Measurements from ENCODE around the gene CLTB. TPM values are rescaled to one million over a fixed set of nuclear protein-coding genes. Genes with fewer than 3 reads are reported as not detected.

CLTB gene
- polyA plus RNA-seq, 5 donors: 37.7 to 68.3 (median 45.7) TPM

GRCh38 chr5:176406436-176407052 is 9.8 kb downstream of the CLTB start:
- no peak for DNase-seq

DNA sequence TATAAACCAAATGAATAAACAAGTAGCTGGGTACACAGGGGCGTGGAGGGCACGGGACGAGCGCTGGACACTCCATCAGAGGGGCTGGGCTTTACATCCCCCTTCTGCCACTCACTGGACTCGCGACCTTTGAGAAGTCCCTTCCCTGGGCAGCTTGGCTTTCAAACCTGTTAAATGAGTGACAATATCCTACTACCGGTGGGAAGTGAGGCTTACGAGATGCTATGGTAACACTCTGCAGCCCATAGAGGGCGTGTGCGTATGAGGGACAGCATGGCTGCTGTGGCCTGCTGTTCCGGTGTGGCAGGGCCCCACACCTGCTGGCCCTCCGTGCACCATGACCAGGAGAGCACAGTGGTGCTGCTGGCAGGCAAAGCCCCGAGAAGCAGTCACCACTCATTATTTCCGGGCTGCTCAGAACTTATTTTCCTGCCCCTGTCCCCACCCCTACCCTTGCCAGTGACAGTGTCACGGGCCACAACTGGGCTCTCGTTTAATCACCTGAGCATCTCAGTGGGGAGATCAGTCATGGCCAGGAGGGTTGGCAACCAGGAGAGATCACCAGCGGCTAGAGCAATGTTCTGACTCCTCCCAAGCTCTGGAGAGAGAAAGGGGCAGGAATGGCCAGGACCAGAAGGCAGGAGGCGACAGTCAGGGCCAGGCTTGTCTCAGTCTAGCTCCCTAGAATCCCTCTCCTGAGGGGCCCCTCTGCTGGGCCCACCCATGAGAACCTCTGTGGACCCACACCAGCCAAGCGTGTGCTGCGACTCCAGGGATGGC is 10.5 kb downstream of the CLTB start:
- no peak for DNase-seq

- no peak for DNase-seq
Measured at GRCh38 chr5:176401281-176402205, 14.8 kb downstream of the CLTB start.

- DNase-seq: no peak
Measured at GRCh38 chr5:176400382-176401156, 15.8 kb downstream of the CLTB start.

DNA sequence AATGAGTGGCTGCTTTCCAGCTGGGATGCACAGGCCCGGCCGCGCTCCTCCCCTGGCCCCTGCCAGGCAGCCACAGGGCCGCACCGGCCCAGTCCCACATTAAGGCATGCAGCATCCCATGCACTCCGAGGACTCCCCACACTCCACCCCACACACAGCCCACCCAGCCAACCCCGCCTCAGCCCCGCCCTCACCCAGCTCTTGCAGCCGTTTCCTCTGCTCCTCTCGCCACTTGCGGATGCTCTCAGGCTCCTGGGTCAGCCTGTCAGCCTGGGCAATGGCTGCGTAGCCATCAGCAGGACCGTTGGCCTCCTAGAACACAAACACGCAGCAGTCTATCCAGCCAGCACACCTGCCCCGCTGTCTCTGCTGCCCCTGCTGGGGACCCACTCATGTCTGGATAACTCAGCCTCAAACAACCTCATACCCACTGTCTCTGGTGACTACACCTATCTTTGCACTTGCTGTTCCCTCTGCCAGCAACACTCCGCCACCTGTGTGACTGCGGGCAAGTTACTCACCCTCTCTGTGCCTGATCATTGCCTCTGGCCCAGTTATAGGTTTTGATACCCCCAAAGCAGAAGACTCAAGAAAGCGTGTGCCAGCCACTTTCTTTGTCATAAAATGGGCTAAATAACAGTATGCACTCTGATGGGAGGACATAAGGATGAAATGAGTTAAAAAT is 18.5 kb downstream of the CLTB start:
- DNase-seq: no peak

- DNase-seq: no peak
Measured at GRCh38 chr5:176396330-176396729, 20.0 kb downstream of the CLTB start.

- peak; percentile 70 for DNase-seq
Measured at GRCh38 chr5:176394881-176395675, 21.3 kb downstream of the CLTB start.

DNA sequence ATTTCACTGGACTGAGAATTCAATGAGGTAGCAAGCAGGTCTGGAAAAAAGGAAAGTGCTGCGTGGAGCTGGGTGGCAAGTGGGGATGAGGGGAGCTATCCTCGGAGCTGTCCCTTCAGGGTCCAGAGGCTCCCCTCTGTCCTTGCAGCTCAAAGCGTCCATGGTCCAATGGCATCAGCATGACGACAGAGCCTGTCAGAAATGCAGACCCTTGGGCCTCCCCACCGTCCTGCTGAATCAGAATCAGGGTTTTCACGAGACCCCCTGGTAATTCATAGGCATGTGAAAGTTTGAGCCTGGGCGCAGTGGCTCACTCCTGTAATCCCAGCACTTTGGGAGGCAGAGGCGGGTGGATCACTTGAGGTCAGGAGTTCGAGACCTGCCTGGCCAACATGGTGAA is 22.2 kb downstream of the CLTB start:
- DNase-seq: no peak

- no peak for DNase-seq
Measured at GRCh38 chr5:176392526-176392925, 23.8 kb downstream of the CLTB start.

GRCh38 chr5:176391999-176392398 is 24.3 kb downstream of the CLTB start:
- DNase-seq: no peak

- no peak for DNase-seq
Measured at GRCh38 chr5:176391479-176391878, 24.9 kb downstream of the CLTB start.

GRCh38 chr5:176389135-176390123 is 26.9 kb downstream of the CLTB start:
- DNase-seq: no peak

GRCh38 chr5:176388444-176389134 is 27.8 kb downstream of the CLTB start, which contains the start of the genes HIGD2A and NOP16:
Gene HIGD2A (plus strand): TSS chr5:176388751. CDS start chr5:176388820, 69 bp downstream.
Gene NOP16 (minus strand): TSS chr5:176388598. CDS start chr5:176388539, 59 bp downstream.
- peak; percentile 97 to 98 for DNase-seq

DNA sequence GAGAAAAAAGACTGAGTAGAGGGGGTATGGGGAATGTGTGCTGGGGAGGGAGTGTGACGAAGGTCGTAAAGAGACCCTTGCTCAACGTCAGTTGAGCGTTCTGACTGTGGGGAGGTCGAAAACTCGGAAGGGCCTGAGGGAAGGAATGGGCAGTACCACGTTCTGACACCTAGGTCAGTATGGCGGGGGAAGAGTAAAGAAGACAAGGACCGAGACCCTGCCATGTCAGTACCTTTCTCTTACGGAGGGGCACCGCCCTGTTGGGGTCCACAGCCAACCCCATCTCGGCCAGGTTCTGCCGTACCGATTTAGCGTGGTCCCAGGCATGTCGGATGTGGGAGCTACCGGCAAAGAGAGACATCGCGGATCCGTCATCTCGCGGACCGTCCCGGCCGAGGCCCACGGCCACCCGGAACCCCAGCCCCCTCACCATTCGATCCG is 28.3 kb downstream of the CLTB start:
- no peak for DNase-seq

GRCh38 chr5:176387384-176387925 is 28.9 kb downstream of the CLTB start:
- no peak for DNase-seq

- no peak for DNase-seq
Measured at GRCh38 chr5:176386491-176386890, 29.8 kb downstream of the CLTB start.

DNA sequence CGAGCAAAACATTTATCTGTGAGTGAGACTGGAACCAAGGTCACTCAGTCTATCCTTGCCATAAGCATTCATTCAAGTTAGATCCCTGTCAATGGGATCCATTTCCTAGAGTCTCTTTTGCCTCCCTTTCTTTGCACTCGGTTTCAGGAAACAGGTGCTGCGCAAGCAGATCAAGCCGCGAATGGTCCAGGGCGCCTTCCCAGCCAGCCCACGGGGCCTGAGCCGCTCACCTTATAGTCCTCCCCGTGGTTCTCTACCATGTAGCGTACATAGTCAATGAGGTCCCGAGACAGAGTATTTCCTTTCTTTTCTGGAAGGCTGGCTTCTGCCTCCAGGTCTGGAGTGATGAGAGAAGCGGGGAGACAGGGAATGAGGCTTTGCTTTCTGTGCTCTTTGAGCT is 31.3 kb downstream of the CLTB start:
- DNase-seq: no peak
